Fibroblast of villous mesenchyme (primary cell): ENCODE data around the gene SH2D2A. TPM values are rescaled to one million over a fixed set of nuclear protein-coding genes. Genes with fewer than 3 reads are reported as not detected.
A peak's percentile ranks its signal among the peaks of the same experiment; 100 is the strongest.

ENCODE experiments used
- DNase-seq: peaks from one replicate; pipeline ENCODE4 v3.0.0-alpha.2; 2010; ENCODE audit warnings: low read depth
- H3K4me3 ChIP-seq: 2 replicates; pipeline ENCODE4 v1.5.1; 2011; ENCODE audit warnings: low read depth, mild to moderate bottlenecking, low read length
- CTCF ChIP-seq: IDR thresholded peaks from 2 replicates; pipeline ENCODE4 v1.5.1; 2012; ENCODE audit warnings: low read depth, mild to moderate bottlenecking, low read length; ENCODE audit not compliant: insufficient read depth
- total RNA-seq: library from RNA; depleted of rRNA; stranded (reverse); fragments of >200 nt; gene quantifications from 2 replicates; pipeline ENCODE4 v1.2.3, GENCODE V29; 2012

Gene SH2D2A
- total RNA-seq, 1 donor, result not detected

- H3K4me3 ChIP-seq, result no peak overlapping the region
- TF ChIP-seq CTCF, result no peak
- peak; percentile 63 for DNase-seq
Observed at GRCh38 chr1:156781585-156782186, 35.0 kb downstream of the SH2D2A start.

- no peak overlapping the region for H3K4me3 ChIP-seq
- TF ChIP-seq CTCF, result no peak
- DNase-seq, result no peak
Observed at GRCh38 chr1:156777573-156777972, 39.1 kb downstream of the SH2D2A start.

- TF ChIP-seq CTCF, result no peak
- no peak overlapping the region for H3K4me3 ChIP-seq
- DNase-seq, result no peak
Observed at GRCh38 chr1:156776942-156777341, 39.7 kb downstream of the SH2D2A start.

GRCh38 chr1:156775799-156776198 lies 40.8 kb downstream of the SH2D2A start:
- DNase-seq, result no peak
- TF ChIP-seq CTCF, result no peak
- H3K4me3 ChIP-seq, result no peak overlapping the region

- DNase-seq, result no peak
- TF ChIP-seq CTCF, result peak; percentile 13
- H3K4me3 ChIP-seq, result no peak overlapping the region
Observed at GRCh38 chr1:156773607-156774006, 43.0 kb downstream of the SH2D2A start.

GRCh38 chr1:156772728-156773497 lies 43.7 kb downstream of the SH2D2A start:
- DNase-seq, result peak; percentile 40
- no peak for TF ChIP-seq CTCF
- no peak overlapping the region for H3K4me3 ChIP-seq
